NCI-H69 (cell line): ENCODE measurements around the gene MIDN.
"Not testable (repeated sequence)": the region's sequence is repeated elsewhere in the genome, so short reads cannot be mapped to it uniquely, and the experiment has no call there.

ENCODE experiments used
- DNase-seq: peaks from one replicate; lab custom pipeline; 2025; lab: John Stamatoyannopoulos, UW

Gene MIDN

DNA sequence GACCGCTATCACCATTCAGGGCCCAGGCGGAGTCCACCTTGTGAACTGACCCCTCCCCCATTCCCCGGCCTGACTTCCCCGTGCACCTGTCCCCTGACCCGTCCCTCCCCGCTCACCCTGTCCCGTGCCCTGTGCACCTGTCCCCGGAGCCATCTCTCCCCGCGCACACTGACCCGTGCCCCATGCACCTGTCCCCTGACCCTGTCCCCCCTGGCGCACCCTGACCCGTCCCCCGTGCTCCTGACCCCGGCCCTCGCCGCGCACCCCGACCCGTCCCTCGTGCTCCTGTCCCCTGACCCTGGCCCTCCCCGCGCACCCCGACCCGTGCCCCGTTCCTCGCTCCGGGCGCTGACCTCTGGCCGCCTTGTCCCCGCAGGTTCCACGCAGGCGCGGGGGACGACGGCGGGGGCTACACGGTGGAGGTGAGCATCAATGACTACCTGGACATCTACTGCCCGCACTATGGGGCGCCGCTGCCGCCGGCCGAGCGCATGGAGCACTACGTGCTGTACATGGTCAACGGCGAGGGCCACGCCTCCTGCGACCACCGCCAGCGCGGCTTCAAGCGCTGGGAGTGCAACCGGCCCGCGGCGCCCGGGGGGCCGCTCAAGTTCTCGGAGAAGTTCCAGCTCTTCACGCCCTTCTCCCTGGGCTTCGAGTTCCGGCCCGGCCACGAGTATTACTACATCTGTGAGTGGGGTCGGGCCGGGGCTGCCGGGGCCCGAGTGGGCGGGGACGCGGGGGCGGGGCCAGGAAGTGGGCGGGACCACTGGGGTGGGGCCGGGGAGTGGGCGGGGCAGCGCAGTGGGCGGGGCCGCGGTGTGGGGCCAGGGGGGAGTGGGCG, 47.0 kb downstream of the MIDN start:
- no peak for DNase-seq

DNA sequence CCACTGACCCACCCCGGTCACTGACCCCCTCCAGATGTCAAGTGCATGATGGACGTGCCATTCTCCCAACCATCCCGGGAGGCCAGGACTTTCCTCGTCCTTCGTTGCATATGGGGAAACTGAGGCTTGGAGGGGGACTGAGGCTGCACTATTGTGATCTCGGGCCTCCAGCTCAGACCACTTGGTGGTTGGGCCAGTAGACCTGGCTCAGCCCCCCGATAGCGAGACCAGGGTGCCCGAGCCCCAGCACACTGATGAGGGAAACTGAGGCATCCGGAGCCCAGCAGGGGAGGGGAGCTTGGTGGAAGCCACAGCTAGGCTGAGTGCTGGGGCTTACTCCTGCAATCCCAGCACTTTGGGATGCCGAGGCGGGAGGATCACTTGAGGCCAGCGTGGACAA, 47.7 kb downstream of the MIDN start:
- no peak for DNase-seq

DNA sequence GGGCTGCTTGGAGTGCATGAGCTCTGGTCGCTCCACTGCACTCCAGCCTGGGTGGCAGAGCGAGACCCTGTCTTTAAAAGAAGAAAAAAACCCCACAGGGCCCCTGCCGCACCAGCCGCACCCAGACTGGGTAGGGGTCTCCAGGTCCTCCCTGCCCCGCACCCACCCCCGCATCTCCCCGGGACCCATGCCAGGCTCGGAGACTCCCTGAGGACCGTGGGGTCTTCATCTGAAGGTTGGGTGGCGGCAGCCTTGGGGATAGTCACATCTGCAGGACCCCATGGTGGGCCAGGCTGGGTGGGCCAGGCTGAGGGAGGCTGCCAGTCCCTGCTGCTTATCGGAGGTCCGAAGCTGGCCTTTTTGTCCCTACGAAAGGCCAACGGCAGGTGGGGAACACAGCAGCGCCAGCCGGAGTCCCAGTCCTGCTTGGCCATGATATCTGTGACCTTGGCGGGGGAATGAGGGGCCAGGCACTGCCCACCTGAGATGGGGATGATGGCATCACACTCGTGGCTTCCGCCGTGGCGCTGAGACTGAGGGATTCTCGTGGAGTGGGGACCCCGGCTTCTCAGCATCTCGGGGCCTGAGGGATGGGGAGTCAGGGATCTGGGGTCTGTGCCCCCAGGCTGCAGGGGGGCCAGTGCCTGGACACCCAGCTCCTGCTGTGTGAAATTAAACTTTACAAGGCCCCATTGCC, 48.3 kb downstream of the MIDN start:
- DNase-seq, result no peak

DNA sequence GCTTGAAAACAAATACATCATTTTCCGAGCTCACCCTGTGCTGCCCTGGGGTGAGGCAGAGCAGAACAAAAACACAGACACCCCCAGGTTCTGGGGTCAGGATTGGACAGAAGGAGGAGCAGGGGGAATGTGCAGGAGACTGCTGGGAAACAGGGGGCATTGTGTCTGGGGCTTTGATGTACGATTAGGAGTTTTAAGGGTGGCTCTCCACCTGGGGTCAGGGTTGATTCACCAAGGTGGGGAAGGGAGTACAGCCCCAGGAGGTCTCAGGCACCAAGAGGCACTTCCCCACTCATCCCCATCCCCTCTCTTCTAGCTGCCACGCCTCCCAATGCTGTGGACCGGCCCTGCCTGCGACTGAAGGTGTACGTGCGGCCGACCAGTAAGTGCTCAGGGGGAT, 49.9 kb downstream of the MIDN start:
- DNase-seq, result no peak

DNA sequence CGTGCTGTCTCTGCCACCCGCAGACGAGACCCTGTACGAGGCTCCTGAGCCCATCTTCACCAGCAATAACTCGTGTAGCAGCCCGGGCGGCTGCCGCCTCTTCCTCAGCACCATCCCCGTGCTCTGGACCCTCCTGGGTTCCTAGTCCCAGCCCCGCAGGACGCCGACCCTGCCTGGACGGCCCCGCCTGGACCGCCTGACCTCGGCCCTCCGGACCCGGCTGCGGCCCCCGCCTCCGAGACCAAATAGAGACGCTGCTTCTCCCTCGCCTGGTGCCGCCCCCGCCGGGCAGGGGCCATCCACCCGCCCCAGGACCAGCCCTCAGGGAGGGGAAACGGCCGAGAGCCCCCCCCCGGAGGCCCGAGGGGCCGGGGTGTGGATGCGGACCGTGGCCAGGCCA, 51.4 kb downstream of the MIDN start:
- DNase-seq, result no peak

DNA sequence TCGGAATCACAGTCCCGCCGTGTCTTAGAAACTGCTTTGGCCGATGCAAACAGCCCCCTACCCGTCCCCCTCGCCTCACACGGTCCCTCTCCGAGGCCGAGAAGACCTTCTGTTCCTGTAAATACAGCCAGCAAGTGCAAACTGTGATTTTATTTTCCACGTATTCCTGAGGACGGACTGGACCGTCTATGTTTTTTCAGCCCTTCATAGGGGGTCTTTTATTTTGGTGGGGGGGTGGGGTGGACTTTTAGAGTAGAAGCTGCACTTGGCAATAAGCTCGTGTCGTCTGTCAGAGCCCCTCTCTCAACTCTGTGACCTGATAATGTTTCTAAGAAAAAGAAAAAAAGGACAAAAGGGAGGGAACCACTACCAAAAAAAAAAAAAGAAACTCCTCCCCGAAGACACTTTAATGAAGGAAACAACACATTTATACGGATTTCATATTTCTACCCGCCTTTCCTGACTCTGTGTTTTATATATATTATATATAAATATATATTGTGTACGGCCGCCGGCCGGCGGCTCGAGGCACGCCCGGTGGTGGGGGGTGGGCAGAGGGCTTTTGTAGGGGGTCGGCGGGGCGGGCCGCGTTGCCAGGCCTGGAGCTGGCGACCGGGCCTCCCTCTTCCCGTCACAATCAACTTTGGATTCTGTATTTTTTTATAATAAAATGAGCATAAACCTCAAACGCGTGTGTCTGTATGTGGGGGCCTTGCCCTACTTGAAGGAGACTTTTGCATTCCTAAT, 52.5 kb downstream of the MIDN start:
- no peak for DNase-seq

DNA sequence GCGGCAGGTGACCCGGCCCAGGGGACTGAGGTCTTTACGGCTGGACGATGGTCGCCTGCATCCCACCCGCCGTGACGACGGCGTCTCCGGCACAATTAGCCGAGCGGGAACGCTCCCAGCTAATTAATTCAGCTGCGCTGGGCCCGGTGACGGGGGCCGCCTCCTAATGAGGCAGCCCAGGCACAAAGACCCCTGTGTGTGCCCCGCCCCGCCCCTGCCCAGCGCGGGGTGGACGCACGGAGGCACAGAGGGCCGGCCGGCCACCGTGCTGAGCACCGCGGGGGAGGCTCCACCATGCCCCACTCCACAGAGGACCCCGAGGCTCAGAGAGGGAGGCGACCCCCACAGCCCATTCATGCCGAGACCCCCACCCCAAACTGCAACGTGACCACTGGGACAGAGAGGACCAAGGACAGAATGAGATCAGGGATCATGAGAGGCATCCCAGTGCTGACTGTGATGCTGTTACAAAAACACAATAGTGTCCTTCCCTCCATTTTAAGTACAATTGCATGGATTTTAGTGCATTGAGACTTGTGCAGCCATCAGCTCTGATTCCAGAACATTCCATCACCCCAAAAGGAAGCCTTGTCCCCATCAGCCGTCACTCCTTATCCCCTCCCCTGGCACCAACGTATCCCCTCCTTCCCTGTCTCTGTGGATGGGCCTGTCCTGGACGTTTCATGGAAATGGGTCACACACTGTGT, 54.3 kb downstream of the MIDN start:
- no peak for DNase-seq

DNA sequence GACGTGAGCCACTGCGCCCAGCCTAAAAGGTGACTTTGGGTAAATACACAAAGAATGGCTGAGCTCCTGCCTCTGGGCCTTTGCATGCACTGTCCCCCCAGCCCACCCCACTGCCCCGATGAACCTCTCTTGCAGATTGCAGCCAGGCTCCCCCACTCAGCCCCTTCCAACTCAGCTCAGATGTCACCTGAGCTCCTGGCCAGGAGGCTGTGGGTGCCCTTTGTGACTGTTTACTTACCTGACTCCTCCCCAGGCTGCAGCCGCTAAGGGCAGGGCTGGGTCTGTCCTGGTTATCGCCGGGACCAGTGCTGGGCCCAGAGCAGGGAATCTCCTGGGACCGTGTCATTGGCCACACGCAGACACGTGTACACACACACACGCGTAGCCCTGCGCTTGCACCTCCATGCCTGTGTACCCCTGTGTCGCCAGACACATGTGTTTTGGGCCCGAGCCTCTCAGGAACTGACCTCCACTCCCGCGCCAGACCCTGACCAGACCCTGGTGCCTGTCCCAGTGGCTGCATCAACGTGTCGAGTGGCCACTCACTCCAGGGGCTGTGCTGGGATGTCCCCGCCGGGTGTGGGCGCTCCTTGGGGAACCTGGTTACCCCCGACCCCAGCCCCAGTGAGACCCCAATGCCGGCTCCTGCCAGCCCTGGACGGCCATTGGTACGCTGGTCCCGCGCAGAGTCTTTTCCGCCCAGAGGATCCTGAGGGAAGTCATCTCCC, 56.0 kb downstream of the MIDN start:
- no peak for DNase-seq

DNA sequence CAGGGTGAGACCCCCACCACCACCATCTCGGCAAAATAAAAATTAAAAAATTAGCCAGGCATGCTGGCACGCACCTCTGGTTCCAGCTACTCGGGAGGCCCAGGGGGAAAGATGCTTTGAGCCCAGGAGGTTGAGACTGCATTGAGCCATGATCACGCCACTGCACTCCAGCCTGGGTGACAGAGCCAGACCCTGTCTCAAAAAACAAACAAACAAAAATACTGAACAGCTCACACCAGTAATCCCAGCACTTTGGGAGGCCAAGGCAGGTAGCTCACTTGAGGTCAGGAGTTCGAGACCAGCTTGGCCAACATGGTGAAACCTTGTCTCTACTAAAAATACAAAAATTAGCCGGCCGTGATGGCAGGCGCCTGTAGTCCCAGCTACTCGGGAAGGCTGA, 57.0 kb downstream of the MIDN start:
- DNase-seq, result not testable (repeated sequence)

DNA sequence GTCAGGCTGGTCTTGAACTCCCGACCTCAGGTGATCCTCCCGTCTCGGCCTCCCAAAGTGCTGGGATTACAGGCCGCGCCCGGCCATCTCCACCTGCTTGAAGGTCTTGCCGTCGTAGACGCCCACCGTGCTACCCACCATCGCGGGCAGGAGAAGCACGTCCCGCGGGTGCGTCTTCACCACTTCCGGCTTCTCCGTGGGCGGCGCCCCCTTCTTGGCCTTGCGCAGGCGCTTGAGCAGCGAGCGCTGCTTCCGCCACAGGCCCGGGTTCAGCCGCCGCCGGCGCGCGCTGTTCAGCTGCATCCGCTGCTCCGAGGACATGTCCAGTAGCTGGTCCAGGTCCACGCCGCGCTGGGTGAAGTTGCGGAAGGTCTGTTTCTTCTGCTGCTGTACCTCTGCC, 58.9 kb downstream of the MIDN start:
- DNase-seq, result no peak

DNA sequence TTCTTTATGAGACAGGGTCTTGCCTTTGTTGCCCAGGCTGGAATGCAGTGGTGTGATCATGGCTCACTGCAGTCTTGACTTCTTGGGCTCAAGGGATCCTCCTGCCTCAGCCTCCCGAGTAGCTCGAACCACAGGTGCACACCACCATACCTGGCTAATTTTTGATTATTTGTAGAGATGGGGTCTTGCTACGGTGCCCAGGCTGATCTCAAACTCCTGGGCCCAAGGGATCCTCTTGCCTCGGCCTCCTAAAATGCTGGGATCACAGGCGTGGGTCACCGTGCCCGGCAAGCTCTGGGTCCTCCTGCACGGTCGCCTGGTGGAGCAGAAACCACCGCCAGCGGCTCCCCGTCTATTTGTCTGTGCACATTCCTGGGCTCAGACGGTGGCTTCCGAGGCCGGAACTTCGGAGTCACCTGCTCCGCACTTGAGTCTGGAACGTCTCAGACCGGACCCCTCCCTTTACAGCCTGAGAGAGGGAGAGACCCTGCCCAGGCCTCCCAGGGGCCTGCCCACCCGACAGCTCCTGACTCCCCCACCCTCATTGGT, 59.4 kb downstream of the MIDN start:
- DNase-seq, result no peak

DNA sequence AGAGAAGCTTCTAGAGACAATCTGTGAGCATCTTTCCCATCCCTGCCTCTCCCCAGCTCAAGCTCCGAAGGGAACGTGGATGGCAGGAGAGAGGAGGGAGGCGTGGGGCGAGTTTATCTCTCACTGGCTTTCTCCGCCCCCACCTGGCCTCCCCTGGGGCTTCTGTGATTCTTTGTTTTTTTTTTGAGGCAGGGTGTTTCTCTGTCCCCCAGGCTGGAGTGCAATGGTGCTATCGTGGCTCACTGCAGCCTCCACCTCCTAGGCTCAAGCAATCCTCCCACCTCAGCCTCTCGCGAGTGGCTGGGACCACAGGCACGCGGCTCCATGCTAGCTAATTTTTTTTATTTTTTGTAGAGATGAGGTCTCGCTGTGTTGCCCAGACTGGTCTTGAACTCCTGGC, 60.3 kb downstream of the MIDN start:
- DNase-seq, result no peak
